Measurements from ENCODE around the gene KIF26A. TPM values are rescaled to one million over a fixed set of nuclear protein-coding genes. Genes with fewer than 3 reads are reported as not detected.

Gene KIF26A
- polyA plus RNA-seq, 1 of the 3 experiments (the other 2 are of a cell fraction), result 1.7 TPM

GRCh38 chr14:104099096-104100041 is 39.0 kb upstream of the KIF26A start:
- H3K79me2 ChIP-seq (ENCODE audit: insufficient read depth), result no peaks in the 10 kb centered on the region
- ChIA-PET POLR2A (no interaction called here), CTCF (interaction anchor here (0.9 to 1.6 kb wide), 6 partner anchors 11 to 465 kb away, joined by 3 to 7 read pairs (median 4); no protein-coding TSS in a partner anchor)
- WGBS (ENCODE audit: low lambda C conversion rate), result 13% methylated on average over 3 of the region's 26 CpGs
- no peak overlapping the region; a peak in 1 of 4 replicates for H3K27ac ChIP-seq (ENCODE audit: low read depth in 2 of 2, low read length in 1 of 2)
- H3F3A ChIP-seq (replicated peaks; ENCODE audit: insufficient read depth), result no peaks in the 10 kb centered on the region
- no peak overlapping the region for H3K4me2 ChIP-seq
- H3K9ac ChIP-seq, result no peak overlapping the region
- peaks cover 0 to 15% of the 10 kb centered on the region in 2 experiments; a peak in 1 of 4 replicates for H3K4me1 ChIP-seq (ENCODE audit: control insufficient read depth in 1 of 2, insufficient read depth in 2 of 2, low read depth in 1 of 2, low read length in 1 of 2)
- no peak overlapping the region for H3K4me3 ChIP-seq (ENCODE audit: low read depth in 2 of 2, low read length in 1 of 2)
- no peaks in the 10 kb centered on the region for H3K27me3 ChIP-seq (ENCODE audit: insufficient read depth)
- no peaks in the 10 kb centered on the region for H3K9me2 ChIP-seq
- no peak for DNase-seq
- TF ChIP-seq, protein P1, sequence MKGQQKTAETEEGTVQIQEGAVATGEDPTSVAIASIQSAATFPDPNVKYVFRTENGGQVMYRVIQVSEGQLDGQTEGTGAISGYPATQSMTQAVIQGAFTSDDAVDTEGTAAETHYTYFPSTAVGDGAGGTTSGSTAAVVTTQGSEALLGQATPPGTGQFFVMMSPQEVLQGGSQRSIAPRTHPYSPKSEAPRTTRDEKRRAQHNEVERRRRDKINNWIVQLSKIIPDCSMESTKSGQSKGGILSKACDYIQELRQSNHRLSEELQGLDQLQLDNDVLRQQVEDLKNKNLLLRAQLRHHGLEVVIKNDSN (IDR thresholded peaks at IDR 0.05; ENCODE audit: borderline replicate concordance, low read depth), result no peak
- TF ChIP-seq RXRA (IDR thresholded peaks at IDR 0.05; ENCODE audit: borderline replicate concordance, low read depth), result no peak
- TF ChIP-seq GATA2 (CRISPR knock-in tag; IDR thresholded peaks at IDR 0.05), result no peak
- TF ChIP-seq NRF1 (IDR thresholded peaks at IDR 0.05; ENCODE audit: low read depth, low read length), result no peak
- no peak for TF ChIP-seq SIN3A (IDR thresholded peaks at IDR 0.05; ENCODE audit: borderline replicate concordance, low read depth, low read length)
- no peak for TF ChIP-seq TEAD4 (IDR thresholded peaks at IDR 0.05; ENCODE audit: borderline replicate concordance, insufficient read depth)
- no peak for TF ChIP-seq TCF12 (IDR thresholded peaks at IDR 0.05)
- no peak for TF ChIP-seq MEF2A (IDR thresholded peaks at IDR 0.05; ENCODE audit: borderline replicate concordance, low read depth)
- no peak for TF ChIP-seq RCOR1 (IDR thresholded peaks at IDR 0.05; ENCODE audit: low read length)
- no peak for TF ChIP-seq TAF1 (IDR thresholded peaks at IDR 0.05; ENCODE audit: borderline replicate concordance, low read depth, low read length)
- no peak for TF ChIP-seq EP300 (IDR thresholded peaks at IDR 0.05; ENCODE audit: borderline replicate concordance in 1 of 2, low read depth in 1 of 2, low read length in 1 of 2)
- no peak for TF ChIP-seq GABPA (IDR thresholded peaks at IDR 0.05; ENCODE audit: low read depth)
- no peak for TF ChIP-seq IRF3 (IDR thresholded peaks at IDR 0.05; ENCODE audit: low read depth, low read length)
- no peak for TF ChIP-seq EZH2phosphoT487 (IDR thresholded peaks at IDR 0.05; ENCODE audit: borderline replicate concordance, low read depth)
- no peak for TF ChIP-seq FOXJ3 (CRISPR knock-in tag; IDR thresholded peaks at IDR 0.05)
- TF ChIP-seq, protein P2, sequence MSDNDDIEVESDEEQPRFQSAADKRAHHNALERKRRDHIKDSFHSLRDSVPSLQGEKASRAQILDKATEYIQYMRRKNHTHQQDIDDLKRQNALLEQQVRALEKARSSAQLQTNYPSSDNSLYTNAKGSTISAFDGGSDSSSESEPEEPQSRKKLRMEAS (IDR thresholded peaks at IDR 0.05; ENCODE audit: low read depth), result no peak
- no peaks in the 10 kb centered on the region for H4K20me1 ChIP-seq (ENCODE audit: insufficient read depth)
- H2AFZ ChIP-seq (ENCODE audit: low read depth), result no peak overlapping the region
- no peaks in the 10 kb centered on the region for H3K36me3 ChIP-seq (replicated peaks in 1 of 2; ENCODE audit: control insufficient read depth in 1 of 2, insufficient read depth in 2 of 2, low read length in 1 of 2)
- H3K9me3 ChIP-seq, result no peaks in the 10 kb centered on the region

All from SK-N-SH (cell line).